ENCODE measurements around the gene CCDC51.
"Not testable (repeated sequence)": the region's sequence is repeated elsewhere in the genome, so short reads cannot be mapped to it uniquely, and the experiment has no call there.

CCDC51 gene

GRCh38 chr3:48465531-48466378 lies 25.8 kb upstream of the CCDC51 start:
- DNase-seq (ENCODE audit: low read depth), result peak; percentile 58

DNA sequence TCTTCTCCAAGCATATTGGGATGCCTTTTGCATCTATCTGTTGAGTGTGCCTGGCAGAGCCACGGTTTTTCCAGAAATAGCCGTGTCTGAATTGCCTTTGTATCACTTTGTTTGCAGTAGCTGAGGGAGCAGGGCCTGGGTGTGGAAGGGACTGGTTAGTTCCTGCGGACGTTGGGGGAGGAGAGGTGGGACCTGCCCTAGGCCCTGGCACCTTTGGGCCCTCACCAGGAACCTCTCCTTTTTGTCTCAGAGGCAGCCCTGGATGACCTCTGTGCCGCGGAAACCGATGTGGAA lies 25.3 kb upstream of the CCDC51 start:
- DNase-seq (ENCODE audit: low read depth), result no peak

GRCh38 chr3:48464713-48465221 lies 24.8 kb upstream of the CCDC51 start:
- no peak for DNase-seq (ENCODE audit: low read depth)

- DNase-seq (ENCODE audit: low read depth), result no peak
These were observed 23.8 kb upstream of the CCDC51 start for GRCh38 chr3:48463703-48464102.

DNA sequence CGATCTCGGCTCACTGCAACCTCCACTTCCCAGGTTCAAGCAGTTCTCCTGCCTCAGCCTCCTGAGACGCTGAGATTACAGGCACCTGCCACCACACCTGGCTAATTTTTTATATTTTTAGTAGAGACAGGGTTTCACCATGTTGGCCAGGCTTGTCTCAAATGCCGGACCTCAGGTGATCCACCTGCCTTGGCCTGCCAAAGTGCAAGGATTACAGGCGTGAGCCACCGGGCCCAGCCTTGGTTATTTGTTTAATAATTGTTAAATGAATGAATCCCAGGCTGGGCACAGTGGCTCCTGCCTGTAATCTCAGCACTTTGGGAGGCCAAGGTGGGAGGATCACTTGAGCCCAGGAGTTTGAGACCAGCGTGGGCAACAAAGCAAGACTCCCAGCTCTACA lies 21.8 kb upstream of the CCDC51 start:
- DNase-seq (ENCODE audit: low read depth), result not testable (repeated sequence)

DNA sequence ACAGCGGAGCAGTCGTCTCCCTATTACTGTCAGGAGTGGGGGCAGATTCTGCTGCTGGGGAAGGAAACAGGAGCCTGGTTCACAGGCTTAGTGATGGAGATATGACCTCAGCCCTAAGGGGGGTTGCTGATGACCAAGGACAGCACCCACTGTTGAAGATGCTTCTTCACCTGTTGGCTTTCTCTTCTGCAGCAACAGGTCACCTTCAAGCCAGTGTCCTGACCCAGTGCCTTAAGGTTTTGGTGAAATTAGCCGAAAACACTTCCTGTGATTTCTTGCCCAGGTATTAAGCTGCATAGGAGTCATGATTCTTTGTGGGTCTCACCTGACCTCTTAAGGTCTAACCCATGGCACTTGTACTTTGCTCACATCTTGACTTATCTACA lies 20.6 kb upstream of the CCDC51 start:
- no peak for DNase-seq (ENCODE audit: low read depth)

- DNase-seq (ENCODE audit: low read depth), result no peak
These were observed 20.0 kb upstream of the CCDC51 start for GRCh38 chr3:48459773-48460516.

- DNase-seq (ENCODE audit: low read depth), result no peak
These were observed 19.4 kb upstream of the CCDC51 start for GRCh38 chr3:48459331-48459730.

DNA sequence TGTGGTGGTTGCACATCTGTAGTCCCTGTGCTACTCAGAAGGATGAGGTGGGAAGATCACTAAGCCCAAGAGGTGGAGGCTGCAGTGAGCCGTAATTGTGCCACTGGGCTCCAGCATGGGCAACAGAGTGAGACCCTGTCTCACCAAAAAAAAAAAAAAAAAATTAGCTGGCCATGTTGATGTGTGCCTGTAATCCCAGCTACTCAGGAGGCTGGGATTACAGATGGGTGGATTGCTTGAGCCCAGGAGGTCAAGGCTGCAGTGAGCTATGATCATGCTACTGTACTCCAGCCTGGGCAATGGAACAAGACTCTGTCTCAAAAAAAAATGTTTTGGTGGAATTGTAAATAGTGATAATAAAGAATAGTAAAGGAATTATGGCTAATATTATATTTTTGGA lies 16.5 kb upstream of the CCDC51 start:
- DNase-seq (ENCODE audit: low read depth), result no peak

- no peak for DNase-seq (ENCODE audit: low read depth)
These were observed 11.4 kb upstream of the CCDC51 start for GRCh38 chr3:48451270-48451669.

DNA sequence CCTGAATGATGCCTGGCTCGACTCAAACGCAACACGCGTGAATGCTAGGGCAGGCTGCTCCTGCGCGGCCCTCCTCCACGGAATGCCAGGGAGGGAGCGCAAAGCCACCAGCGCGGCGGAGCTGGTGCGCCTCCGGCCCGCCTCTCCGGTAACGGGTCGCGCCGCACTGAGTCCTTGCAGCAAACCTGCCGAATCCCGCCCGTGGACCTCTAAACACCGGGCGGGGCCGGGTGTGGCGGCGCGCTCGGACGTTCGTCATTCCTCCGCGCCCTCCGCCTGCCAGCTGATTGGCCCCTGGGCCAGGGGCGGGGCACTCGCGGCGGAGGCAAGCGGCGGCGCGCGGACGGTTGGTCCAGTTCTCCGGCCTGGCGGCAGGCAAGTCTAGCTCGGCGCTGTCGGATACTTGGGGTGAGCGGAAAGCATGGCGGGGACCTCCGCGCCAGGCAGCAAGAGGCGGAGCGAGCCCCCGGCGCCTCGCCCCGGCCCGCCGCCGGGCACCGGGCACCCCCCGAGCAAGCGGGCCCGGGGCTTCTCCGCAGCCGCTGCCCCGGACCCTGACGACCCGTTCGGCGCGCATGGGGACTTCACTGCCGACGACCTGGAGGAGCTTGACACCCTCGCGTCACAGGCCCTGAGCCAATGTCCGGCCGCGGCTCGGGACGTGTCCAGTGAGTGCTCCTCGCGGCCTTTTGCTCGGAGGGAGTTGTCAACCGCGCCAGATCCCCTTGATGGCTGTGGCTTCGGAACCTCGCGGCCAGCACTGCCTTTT lies 6.7 kb upstream of the CCDC51 start, which contains the start of gene ATRIP:
ATRIP (plus strand) TSS at position 313 of the 769 bp plus-strand sequence; CDS start at position 422, 109 bp downstream.
- peak; percentile 81 for DNase-seq (ENCODE audit: low read depth)

GRCh38 chr3:48446043-48446424 lies 6.1 kb upstream of the CCDC51 start:
- DNase-seq (ENCODE audit: low read depth), result no peak

DNA sequence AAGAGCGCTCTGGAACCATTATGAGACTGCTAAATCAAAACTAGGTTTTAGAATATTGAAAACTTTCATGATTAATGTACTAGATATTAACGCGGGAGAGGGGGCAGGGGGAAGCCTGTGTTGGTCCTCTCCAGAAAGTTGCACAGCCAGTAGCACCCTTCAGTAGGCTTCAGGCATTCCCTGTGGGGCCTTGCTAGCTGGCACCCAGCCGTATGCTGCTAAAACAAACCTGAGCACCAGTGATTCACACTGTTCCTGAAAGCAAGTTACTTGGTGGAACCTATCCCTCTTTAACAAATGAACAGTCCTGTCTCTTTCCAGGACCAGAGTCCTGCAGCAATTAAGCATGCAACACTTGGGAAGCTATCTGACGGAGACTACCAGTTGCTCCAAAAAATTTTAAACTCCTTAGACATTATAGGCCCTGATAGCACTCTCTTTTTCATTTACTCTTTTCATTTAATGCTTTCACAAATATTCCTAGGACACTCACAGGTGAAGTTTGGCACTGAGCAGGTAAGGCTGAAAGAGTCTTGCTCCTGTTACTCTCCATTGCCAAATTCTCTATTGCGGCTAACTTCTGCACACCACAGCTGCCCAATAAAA lies 5.5 kb upstream of the CCDC51 start:
- DNase-seq (ENCODE audit: low read depth), result no peak

DNA sequence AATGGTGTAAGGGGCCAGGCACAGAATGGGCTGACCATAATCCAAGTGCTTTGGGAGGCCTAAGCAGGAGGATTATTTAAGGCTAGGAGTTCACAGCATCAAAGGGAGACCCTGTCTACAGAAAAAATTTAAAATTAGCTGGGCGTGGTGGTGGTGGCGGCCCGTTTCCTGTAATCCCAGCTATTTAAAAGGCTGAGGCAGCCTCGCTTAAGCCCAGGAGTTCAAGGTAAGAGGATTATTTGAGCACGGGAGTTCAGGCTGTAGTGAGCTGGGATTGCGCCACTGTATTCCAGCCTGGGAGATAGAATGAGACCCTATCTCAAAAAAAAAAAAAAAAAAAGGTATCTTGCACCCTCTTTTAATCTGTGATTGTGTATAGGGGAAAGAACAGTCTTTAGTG lies 2.0 kb upstream of the CCDC51 start:
- DNase-seq (ENCODE audit: low read depth), result no peak

- DNase-seq (ENCODE audit: low read depth), result no peak
These were observed 655 bp upstream of the CCDC51 start for GRCh38 chr3:48440590-48440958.

- no peak for DNase-seq (ENCODE audit: low read depth)
These were observed 2.1 kb downstream of the CCDC51 start for GRCh38 chr3:48437812-48438211.

DNA sequence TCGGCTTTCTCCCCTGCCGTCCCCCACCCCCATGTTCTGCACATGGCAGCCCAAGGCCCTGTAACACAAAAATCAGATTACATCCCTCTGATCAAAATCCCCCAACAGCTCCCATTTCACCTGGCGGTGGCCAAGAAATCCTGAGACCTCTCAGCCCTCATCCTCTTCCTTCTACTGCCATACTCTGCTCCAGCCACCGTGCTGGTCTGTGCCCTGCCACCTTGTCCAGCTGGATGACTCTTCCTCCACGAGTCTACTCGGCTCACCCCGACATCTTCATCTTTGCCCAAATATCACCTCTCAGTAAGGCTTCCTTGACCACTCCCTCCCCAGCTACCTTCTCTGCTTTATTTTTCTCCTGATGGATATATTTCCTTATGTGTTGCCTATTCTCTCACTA lies 3.1 kb downstream of the CCDC51 start:
- DNase-seq (ENCODE audit: low read depth), result no peak

GRCh38 chr3:48436477-48436787 lies 3.5 kb downstream of the CCDC51 start:
- no peak for DNase-seq (ENCODE audit: low read depth)

- peak; percentile 69 for DNase-seq (ENCODE audit: low read depth)
These were observed 4.0 kb downstream of the CCDC51 start for GRCh38 chr3:48435774-48436476.

DNA sequence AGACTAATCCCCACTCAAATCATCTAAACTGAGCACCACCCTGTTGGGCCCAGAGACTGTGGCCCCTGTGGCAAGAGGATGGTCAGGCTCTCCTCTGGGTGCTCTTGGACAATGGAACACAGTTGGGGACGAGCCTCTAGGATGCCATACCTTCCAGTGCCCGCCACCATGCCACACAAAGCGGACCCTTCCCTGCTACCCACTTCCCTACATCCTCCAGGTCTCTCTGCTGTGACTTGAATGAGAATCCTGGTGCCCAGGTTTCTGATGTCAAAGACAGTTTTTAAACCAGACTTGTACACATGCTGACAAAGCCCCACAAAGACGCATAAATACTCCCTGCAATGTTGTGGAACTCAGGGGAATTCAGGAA lies 4.7 kb downstream of the CCDC51 start:
- DNase-seq (ENCODE audit: low read depth), result no peak

DNA sequence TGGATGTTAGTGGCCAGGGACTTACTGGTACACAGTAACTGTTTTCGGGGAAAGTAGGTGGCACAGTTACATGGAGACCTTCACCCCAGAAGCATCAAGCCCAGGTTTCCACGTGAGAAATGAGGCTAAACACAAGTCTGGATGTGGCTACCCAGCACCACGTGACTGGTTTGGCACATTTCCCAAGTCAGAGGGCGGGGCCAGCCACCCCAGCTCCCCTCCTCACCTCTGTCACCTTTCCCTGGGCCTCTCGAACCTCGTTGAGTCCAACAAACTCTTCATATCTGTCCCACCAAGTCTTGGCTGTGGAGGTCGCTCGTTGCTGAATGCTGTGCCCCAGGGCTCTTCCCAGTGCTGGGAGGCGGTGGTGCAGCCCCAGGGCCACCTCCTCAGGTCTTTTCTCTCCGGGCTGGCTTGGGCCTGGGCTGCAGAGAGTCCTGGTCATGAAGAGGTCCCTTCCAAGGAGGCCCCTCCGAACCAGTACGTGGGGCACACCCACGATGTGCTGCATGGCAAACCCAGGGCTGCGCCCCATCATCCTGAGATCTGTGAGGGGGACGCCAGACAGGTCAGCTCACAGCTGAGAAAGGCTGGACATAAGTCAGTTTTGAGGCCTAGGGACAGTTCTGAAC lies 5.2 kb downstream of the CCDC51 start:
- no peak for DNase-seq (ENCODE audit: low read depth)

Data from T-helper 22 cell (primary cell).